Transverse colon (tissue), 4 donors: ENCODE measurements around the gene UNK. TPM values are rescaled to one million over a fixed set of nuclear protein-coding genes. Genes with fewer than 3 reads are reported as not detected.

Experiments used
- DNase-seq: peaks from one replicate; pipeline ENCODE4 v3.0.0-alpha.2; 2019
- H3K27ac ChIP-seq, 4 donors: fragments of 200-600 bp; sonication (generic); 2 replicates each; pipeline ENCODE4 v1.5.1; 2016 to 2018; ENCODE audit warnings: inconsistent platforms in 4 of 4
- H3K27me3 ChIP-seq: fragments of 200-600 bp; sonication (generic); 2 replicates; pipeline ENCODE4 v1.5.1; 2017; ENCODE audit warnings: inconsistent platforms
- H3K36me3 ChIP-seq, 4 donors: fragments of 200-600 bp; sonication (generic); 2 replicates each; pipeline ENCODE4 v1.5.1; 2017 to 2019; ENCODE audit warnings: inconsistent platforms in 4 of 4
- H3K4me1 ChIP-seq, 4 donors: fragments of 200-600 bp; sonication (generic); 2 replicates each; pipeline ENCODE4 v1.5.1; 2017 to 2020; ENCODE audit warnings: inconsistent platforms in 4 of 4
- H3K4me3 ChIP-seq, 4 donors: fragments of 200-600 bp; sonication (generic); 1 replicate in 1 of 4; 2 replicates in 3 of 4; pipeline versions ENCODE4 v1.5.1 to v1.6.1; 2017 to 2019; ENCODE audit warnings: inconsistent platforms in 4 of 4
- H3K9me3 ChIP-seq, 2 donors: fragments of 200-600 bp; sonication (generic); 2 replicates each; pipeline ENCODE4 v1.5.1; 2017 to 2019; ENCODE audit warnings: inconsistent platforms in 2 of 2
- CTCF ChIP-seq, 5 experiments: fragments of 200-600 bp in 3 of 5; fragments of 450-650 bp in 2 of 5; sonication (generic) in 3 of 5; IDR thresholded peaks; 1 replicate in 2 of 5; 2 replicates in 3 of 5; pipeline ENCODE4 v1.5.1; 2016 to 2017; ENCODE audit warnings: antibody characterized with exemption in 5 of 5, inconsistent platforms in 3 of 5, mild to moderate bottlenecking in 2 of 5, moderate library complexity in 1 of 5
- EP300 ChIP-seq: sonication (generic); formaldehyde crosslinking; IDR thresholded peaks from one replicate; pipeline ENCODE4 v1.6.1; 2017; ENCODE audit warnings: antibody characterized with exemption, low read depth
- POLR2A ChIP-seq: fragments of 450-650 bp; IDR thresholded peaks from one replicate; pipeline ENCODE4 v1.6.1; 2016; ENCODE audit warnings: antibody characterized with exemption, mild to moderate bottlenecking, moderate library complexity
- POLR2AphosphoS5 ChIP-seq, 3 donors: sonication (generic); formaldehyde crosslinking; IDR thresholded peaks; one replicate each; pipeline ENCODE4 v1.6.1; 2016; ENCODE audit warnings: antibody characterized with exemption in 3 of 3
- WGBS, 2 donors: methylation state at CpG; one replicate each; pipeline ENCODE4 v1.1.5; 2018; ENCODE audit warnings: low coverage in 1 of 2; 5-methylcytosine and 5-hydroxymethylcytosine counted together
- in situ Hi-C, 4 donors: fragments of 200-750 bp; cut with MboI; loops; one replicate each; pipeline versions ENCODE4 v1.15.0 to v1.15.1; 2017; ENCODE audit warnings: low sequenced_read_pairs in 3 of 4, low pct_ligation_motif_present in 1 of 4, low pct_unique_long_range_greater_than_20kb in 1 of 4
- intact Hi-C: fragments of 100-400 bp; cut with DNase I; formaldehyde crosslinking; loops from one replicate; pipeline ENCODE4 v1.15.1; 2023; ENCODE audit warnings: low total_unique reads
- total RNA-seq, 4 donors: library from RNA; depleted of rRNA; stranded (reverse); fragments of >200 nt; gene quantifications; one replicate each; pipeline ENCODE4 v1.1.0, GENCODE V29; 2016

Gene UNK
- total RNA-seq, 4 donors from 2014 or later: 24.0 to 99.1 (median 63.1) TPM

- Histone ChIP-seq H3K27me3 (no peaks in the 10 kb centered on the region), H3K4me3 (no peak overlapping the region), H3K4me1 (peaks cover 0 to 20% (median 9%) of the 10 kb centered on the region in 4 donors), H3K27ac (no peak overlapping the region), H3K9me3 (no peaks in the 10 kb centered on the region), H3K36me3 (peaks cover 0 to 5% (median 0%) of the 10 kb centered on the region in 4 donors)
- intact Hi-C loops: loop anchor here (5.0 to 10.0 kb wide), 2 partner anchors 72 to 80 kb away; no protein-coding TSS in a partner anchor
- 88% methylated on average over 10 of the region's 10 CpGs; no CpG with 5 or more reads in 1 of the 2 donors for WGBS, 2 donors
- no peak for TF ChIP-seq EP300
- TF ChIP-seq CTCF (IDR thresholded peaks at IDR 0.05): no peak
- no peak for TF ChIP-seq POLR2AphosphoS5 (IDR thresholded peaks at IDR 0.05)
- in situ Hi-C loops: loop anchor here in 1 of 4 donors (25.0 kb wide), 1 partner anchor 135 kb away; the partner anchor contains the start of genes TRIM47 and TRIM65
- DNase-seq: no peak
These were observed 32.2 kb upstream of the UNK start for GRCh38 chr17:75752405-75752709.

GRCh38 chr17:75752802-75753513 lies 31.6 kb upstream of the UNK start:
- H3K27ac ChIP-seq: peak overlapping the region in 2 of 4 donors; percentile 20 to 58
- no peak for TF ChIP-seq POLR2AphosphoS5 (IDR thresholded peaks at IDR 0.05)
- no peak for TF ChIP-seq EP300
- no peak for TF ChIP-seq CTCF (IDR thresholded peaks at IDR 0.05)
- TF ChIP-seq POLR2A: no peak
- intact Hi-C loops (loop anchor here (5.0 to 10.0 kb wide), 2 partner anchors 72 to 81 kb away; no protein-coding TSS in a partner anchor), in situ Hi-C loops (loop anchor here in 1 of 4 donors (25.0 kb wide), 1 partner anchor 134 kb away; the partner anchor contains the start of genes TRIM47 and TRIM65)
- DNase-seq: no peak
- WGBS, 2 donors: 80 to 90% methylated on average over 2 to 17 of the region's 19 CpGs
- peaks cover 0 to 11% (median 1%) of the 10 kb centered on the region in 4 donors for H3K36me3 ChIP-seq
- peaks cover 0 to 15% (median 7%) of the 10 kb centered on the region in 4 donors for H3K4me1 ChIP-seq
- no peaks in the 10 kb centered on the region for H3K9me3 ChIP-seq
- peak overlapping the region in 3 of 4 donors; percentile 25 to 48 (median 44) for H3K4me3 ChIP-seq
- H3K27me3 ChIP-seq: no peaks in the 10 kb centered on the region

- Histone ChIP-seq H3K36me3 (peaks cover 0 to 12% (median 2%) of the 10 kb centered on the region in 4 donors), H3K27ac (peak overlapping the region; percentile 49 to 58 (median 54)), H3K27me3 (no peaks in the 10 kb centered on the region), H3K4me1 (peaks cover 0 to 15% (median 7%) of the 10 kb centered on the region in 4 donors), H3K9me3 (no peaks in the 10 kb centered on the region), H3K4me3 (peak overlapping the region; percentile 25 to 48 (median 40))
- WGBS, 2 donors: 64% methylated on average over 35 of the region's 76 CpGs; no CpG with 5 or more reads in 1 of the 2 donors
- TF ChIP-seq EP300: no peak
- no peak for TF ChIP-seq POLR2A
- peak in 3 of 5 experiments; percentile 23 to 50 (median 44) for TF ChIP-seq CTCF (IDR thresholded peaks at IDR 0.05)
- no peak for TF ChIP-seq POLR2AphosphoS5 (IDR thresholded peaks at IDR 0.05)
- peak; percentile 74 for DNase-seq
- intact Hi-C loops (loop anchor here (5.0 to 10.0 kb wide), 2 partner anchors 71 to 81 kb away; no protein-coding TSS in a partner anchor), in situ Hi-C loops (loop anchor here in 1 of 4 donors (25.0 kb wide), 1 partner anchor 134 kb away; the partner anchor contains the start of genes TRIM47 and TRIM65)
These were observed 30.9 kb upstream of the UNK start for GRCh38 chr17:75753514-75754377.
